ENCODE measurements around the gene CCN5. TPM values are rescaled to one million over a fixed set of nuclear protein-coding genes. Genes with fewer than 3 reads are reported as not detected.
A peak's percentile ranks its signal among the peaks of the same experiment; 100 is the strongest.

The CCN5 gene
- total RNA-seq, 1 donor from 2014 or later: 42.3 TPM

DNA sequence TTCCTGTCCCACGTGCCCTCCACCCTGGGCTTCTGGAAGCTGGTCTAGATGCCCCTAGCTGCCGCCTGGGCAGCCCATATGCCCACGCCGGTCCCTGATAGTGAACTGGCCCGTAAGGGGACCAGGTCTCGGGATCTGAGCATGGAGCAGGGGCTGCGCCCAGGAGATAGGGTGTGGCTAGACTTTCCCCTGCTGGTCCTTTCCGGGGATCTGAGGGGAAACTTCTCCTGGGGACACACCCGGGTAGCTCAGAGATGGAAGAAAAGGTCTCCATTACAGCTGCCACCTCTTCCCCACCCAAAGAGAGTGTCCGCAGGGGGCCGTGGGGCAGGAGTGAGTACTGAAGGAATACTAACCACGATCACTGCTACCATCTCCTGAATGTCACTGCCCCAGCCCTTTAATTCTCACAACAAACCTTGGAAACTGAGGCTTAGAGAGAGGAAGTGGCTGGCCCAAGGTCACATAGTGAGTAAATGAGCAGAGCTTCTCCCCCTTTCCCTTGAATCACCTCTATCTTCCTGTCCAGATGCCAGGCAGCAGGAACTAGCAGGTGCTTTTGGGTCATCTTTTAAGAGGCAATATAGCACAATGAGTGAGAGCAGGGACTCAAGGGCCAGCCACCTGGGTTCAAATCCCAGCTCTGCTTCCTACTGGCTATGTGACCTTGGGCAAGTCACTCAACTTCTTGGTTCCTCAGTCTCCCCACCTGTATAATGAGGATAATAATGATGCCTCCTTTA, 11.8 kb upstream of the CCN5 start:
- H3K27me3 ChIP-seq (ENCODE audit: low read depth): no peaks in the 10 kb centered on the region
- no peaks in the 10 kb centered on the region for H3K9me3 ChIP-seq
- ATAC-seq (peak; percentile 18 to 31), DNase-seq (no peak)
- H3K4me3 ChIP-seq: no peak overlapping the region
- H3K36me3 ChIP-seq: no peaks in the 10 kb centered on the region
- peak overlapping the region; percentile 25 for H3K27ac ChIP-seq
- TF ChIP-seq, protein P1, sequence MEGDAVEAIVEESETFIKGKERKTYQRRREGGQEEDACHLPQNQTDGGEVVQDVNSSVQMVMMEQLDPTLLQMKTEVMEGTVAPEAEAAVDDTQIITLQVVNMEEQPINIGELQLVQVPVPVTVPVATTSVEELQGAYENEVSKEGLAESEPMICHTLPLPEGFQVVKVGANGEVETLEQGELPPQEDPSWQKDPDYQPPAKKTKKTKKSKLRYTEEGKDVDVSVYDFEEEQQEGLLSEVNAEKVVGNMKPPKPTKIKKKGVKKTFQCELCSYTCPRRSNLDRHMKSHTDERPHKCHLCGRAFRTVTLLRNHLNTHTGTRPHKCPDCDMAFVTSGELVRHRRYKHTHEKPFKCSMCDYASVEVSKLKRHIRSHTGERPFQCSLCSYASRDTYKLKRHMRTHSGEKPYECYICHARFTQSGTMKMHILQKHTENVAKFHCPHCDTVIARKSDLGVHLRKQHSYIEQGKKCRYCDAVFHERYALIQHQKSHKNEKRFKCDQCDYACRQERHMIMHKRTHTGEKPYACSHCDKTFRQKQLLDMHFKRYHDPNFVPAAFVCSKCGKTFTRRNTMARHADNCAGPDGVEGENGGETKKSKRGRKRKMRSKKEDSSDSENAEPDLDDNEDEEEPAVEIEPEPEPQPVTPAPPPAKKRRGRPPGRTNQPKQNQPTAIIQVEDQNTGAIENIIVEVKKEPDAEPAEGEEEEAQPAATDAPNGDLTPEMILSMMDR (IDR thresholded peaks at IDR 0.05): no peak
- intact Hi-C loops (cut with DNase I): no loop called here
- H3K4me1 ChIP-seq: peaks cover 33% of the 10 kb centered on the region

DNA sequence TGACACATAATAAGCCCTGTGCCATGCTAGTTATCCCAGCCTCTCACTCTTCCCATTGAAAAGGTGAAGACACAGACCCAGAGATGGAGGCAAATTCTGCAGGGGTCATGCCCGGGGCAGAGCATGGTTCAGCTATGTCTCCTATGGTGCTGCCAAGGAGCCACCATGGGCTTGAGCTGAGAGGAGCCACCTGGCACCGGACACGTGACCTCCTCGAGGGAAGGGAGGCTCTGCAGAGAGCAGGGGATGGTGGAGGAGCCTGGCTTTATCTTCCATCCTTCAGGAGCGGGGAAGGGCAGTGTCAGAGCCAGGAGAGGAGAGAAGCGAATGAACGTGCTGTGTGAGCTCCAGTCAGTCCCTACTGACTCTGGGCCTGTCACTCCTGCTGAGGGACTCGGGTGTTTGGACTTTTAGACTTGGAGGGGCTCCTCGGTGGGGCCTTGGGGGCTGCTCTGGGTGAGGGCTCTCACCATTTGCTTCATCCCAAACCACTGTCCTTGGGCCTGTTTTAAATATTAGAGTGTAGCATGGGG, 11.1 kb upstream of the CCN5 start:
- Histone ChIP-seq H3K27ac (no peak overlapping the region), H3K9me3 (no peaks in the 10 kb centered on the region), H3K4me3 (no peak overlapping the region), H3K4me1 (peaks cover 33% of the 10 kb centered on the region), H3K36me3 (no peaks in the 10 kb centered on the region), H3K27me3 (ENCODE audit: low read depth) (no peaks in the 10 kb centered on the region)
- ATAC-seq (no peak), DNase-seq (no peak)
- intact Hi-C loops (cut with DNase I): no loop called here
- TF ChIP-seq, protein P1 (IDR thresholded peaks at IDR 0.05): no peak

DNA sequence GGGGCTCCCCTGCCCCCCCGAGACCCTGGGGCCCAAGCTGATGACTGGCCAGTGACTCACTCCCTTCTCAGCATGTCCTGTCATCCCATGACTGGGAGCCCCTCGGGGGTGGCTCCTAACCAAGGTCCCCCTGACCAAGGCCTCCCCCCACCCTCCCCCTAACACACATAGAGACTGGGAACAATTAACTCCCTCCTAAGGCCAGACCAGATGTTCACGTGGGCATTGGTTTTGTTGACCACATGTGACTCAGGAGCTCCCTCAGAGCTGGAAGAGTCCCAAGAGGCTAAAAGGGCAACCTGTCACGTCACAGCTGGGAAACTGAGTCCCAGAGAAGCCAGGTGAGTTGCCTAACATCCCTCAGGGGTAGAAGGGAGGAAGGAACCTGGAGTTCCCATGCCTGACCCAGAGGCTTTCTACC, 10.6 kb upstream of the CCN5 start:
- H3K9me3 ChIP-seq: no peaks in the 10 kb centered on the region
- TF ChIP-seq, protein P1 (IDR thresholded peaks at IDR 0.05): no peak
- DNase-seq: no peak
- peaks cover 33% of the 10 kb centered on the region for H3K4me1 ChIP-seq
- ATAC-seq: no peak
- intact Hi-C loops (cut with DNase I): no loop called here
- no peaks in the 10 kb centered on the region for H3K36me3 ChIP-seq
- H3K27me3 ChIP-seq (ENCODE audit: low read depth): no peaks in the 10 kb centered on the region
- no peak overlapping the region for H3K27ac ChIP-seq
- no peak overlapping the region for H3K4me3 ChIP-seq

DNA sequence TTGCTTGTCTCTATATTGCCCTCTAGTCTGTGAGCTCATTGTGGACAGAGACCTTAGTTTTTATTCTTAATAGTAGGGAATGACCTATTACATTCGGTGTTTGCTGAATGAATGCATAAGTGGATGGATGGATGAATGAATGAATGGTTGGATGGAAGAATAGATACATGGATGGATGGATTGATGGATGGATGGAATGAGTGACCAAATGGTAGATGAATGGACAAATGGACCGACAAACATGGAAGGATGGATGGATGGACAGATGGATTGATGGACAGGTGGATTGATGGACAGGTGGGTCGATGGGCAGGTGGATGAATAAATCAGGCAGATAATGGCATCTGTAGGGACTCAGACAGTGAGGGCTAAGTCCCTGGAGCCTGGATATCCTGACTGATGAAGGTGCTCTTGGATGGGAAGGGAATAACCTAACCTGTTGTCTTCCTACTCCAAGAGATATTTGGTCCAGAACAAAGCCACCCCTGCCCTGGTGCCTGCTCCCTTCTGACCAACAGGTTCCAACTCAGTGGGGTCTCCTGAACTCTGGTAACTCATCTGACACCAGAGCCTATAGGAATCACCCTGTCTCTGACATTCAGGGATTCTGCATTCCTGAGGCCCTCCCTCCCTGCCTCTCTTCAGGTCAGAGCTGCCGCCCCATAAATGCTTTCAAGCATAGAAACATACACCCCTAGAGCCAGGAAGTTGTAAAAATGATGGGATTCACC, 9.6 kb upstream of the CCN5 start:
- no peaks in the 10 kb centered on the region for H3K27me3 ChIP-seq (ENCODE audit: low read depth)
- ATAC-seq: no peak
- TF ChIP-seq, protein P1 (IDR thresholded peaks at IDR 0.05): no peak

DNA sequence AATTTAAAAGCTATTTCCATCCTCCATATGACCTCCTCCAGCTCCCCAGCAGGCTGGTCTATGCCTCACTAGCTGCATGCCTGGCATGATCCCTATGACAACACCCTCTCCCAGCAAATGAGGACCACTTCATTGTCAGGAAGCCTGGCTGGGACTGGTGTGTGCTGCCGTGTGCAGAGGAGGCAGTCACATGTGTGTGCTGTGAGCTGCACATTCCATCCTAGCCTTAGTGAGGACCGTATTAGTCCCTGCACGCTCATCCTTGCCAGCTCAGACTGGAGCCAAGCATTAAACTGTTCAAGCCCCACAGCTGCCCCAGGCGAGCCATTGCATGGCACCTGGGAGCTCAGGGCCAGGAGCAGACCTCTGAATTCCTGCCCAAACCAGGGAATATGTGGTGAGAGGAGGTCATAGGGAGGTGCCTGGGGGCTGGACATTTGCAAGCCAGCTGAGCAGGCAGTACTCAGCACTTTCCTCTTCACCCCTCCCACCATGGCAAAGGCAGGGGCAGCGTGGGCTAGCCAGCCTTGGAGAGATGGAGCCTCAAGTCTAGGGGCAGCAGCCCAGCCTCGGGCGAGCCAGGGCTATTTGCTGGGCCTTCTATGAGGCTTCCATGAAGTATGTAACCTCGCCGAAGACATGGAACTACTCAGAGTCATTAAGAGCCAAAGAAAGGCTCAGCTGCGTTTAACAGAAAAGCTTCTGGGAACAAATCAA, 8.7 kb upstream of the CCN5 start:
- Histone ChIP-seq H3K27ac (no peak overlapping the region), H3K27me3 (ENCODE audit: low read depth) (no peaks in the 10 kb centered on the region), H3K36me3 (no peaks in the 10 kb centered on the region), H3K4me3 (no peak overlapping the region), H3K4me1 (peaks cover 25% of the 10 kb centered on the region), H3K9me3 (no peaks in the 10 kb centered on the region)
- DNase-seq (no peak), ATAC-seq (peak in 1 of 2 donors; percentile 30)
- intact Hi-C loops (cut with DNase I): no loop called here
- TF ChIP-seq, protein P1 (IDR thresholded peaks at IDR 0.05): no peak

More for the DNA sequence above, 9.6 kb upstream of the CCN5 start:
- intact Hi-C loops (cut with DNase I): no loop called here
- no peak overlapping the region for H3K4me3 ChIP-seq
- no peaks in the 10 kb centered on the region for H3K9me3 ChIP-seq
- H3K4me1 ChIP-seq: peaks cover 33% of the 10 kb centered on the region
- no peaks in the 10 kb centered on the region for H3K36me3 ChIP-seq
- H3K27ac ChIP-seq: peak overlapping the region; percentile 10
- no peak for DNase-seq

Data from lower lobe of right lung (tissue), 2 donors.